HG03571 (cell line): Measurements from ENCODE around the gene TREML2.

Source experiments
- ATAC-seq: cut with Tn5 transposase; IDR thresholded peaks from one replicate; pipeline ENCODE4 v1.9.1; 2021; ENCODE audit not compliant: unreplicated experiment

TREML2 gene

GRCh38 chr6:41150671-41151070 is 50.3 kb downstream of the TREML2 start:
- ATAC-seq, result no peak

- no peak for ATAC-seq
These were observed 53.0 kb downstream of the TREML2 start for GRCh38 chr6:41147917-41148316.
